GF-D8 (cell line): ENCODE data around the gene SPEM1.

ENCODE experiments used
- DNase-seq: peaks from one replicate; lab custom pipeline; 2025; lab: John Stamatoyannopoulos, UW

SPEM1 gene

DNA sequence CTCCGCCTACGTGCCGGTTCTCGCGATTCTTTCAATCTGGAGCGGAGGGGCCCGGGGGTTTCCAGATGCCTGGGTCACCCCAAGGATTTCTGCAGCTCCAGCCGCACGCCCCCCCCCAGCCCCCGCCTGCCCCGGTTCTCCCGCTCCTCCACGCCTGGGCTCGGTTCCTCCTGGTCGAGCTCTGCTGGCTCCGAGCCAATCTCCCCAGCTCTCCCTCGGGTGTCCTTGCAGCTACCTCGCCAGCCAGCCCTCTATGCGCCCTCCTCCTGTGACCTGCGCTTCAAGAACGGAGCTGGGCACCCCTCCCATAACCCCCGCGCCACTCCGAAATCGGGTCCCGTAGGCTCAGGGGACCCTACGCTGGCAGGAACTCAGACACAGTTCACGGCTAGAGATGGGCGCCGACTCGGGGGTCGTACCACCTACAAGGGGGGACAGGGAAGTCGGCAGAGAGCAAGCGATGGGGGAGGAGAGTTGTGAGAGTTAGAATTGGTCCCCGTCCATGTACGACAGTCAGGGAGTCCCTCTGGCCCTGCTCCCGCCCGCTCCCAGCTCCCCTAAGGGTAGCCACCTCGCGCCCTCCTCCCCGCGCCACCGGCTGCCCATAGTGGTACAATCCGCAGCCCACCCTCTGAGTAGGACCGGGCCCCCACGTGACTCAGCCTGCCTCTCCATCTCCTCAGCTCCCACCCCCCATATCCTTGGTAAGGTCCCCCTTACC lies 20.1 kb downstream of the SPEM1 start:
- no peak for DNase-seq

DNA sequence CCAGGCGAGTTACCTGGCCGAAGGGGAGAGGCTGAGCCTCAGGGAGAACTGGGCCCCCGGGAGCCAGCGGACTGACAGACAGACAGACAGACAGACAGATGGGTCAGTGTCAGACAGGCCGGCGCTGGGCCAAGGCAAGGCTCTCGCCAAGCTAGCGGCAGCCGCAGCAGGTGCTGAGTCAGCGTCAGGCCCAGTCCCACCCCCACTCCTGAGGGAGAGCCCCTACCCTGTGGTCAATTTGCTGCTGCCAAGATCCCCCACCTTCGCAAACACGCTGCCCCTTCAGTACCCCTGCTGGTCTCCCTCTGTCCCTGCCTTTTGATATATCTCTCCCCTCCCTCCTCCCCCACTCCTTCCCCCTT lies 20.7 kb downstream of the SPEM1 start:
- DNase-seq = no peak

- DNase-seq = no peak
These were observed 21.1 kb downstream of the SPEM1 start for GRCh38 chr17:7441266-7441665.

DNA sequence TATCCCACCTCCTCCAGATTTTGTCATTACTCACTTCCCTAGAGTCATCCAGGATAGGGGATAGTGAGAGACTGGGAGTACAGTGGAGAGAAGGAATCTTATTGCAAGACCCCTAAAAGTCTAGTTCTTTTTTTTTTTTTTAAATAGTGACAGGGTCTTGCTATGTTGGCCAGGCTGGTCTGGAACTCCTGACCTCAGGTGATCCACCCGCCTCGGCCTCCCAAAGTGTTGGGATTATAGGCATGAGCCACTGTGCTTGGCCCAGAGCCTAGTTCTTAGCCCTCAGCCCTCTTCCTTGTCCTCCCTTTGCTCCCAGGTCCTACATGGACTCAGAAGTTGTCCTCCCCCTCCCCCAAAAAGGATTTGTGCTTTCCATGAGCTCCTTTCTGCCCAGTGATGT lies 22.0 kb downstream of the SPEM1 start:
- no peak for DNase-seq

- no peak for DNase-seq
These were observed 23.7 kb downstream of the SPEM1 start for GRCh38 chr17:7443499-7444485.

- DNase-seq = no peak
These were observed 24.8 kb downstream of the SPEM1 start, which contains the start of gene CHRNB1 for GRCh38 chr17:7444682-7445618. Gene CHRNB1 (plus strand): TSS chr17:7445061. CDS start chr17:7445128, 67 bp downstream.

GRCh38 chr17:7445619-7445968 lies 25.5 kb downstream of the SPEM1 start:
- no peak for DNase-seq

GRCh38 chr17:7448461-7448860 lies 28.3 kb downstream of the SPEM1 start:
- no peak for DNase-seq

- DNase-seq = no peak
These were observed 39.9 kb downstream of the SPEM1 start for GRCh38 chr17:7459961-7460545.

DNA sequence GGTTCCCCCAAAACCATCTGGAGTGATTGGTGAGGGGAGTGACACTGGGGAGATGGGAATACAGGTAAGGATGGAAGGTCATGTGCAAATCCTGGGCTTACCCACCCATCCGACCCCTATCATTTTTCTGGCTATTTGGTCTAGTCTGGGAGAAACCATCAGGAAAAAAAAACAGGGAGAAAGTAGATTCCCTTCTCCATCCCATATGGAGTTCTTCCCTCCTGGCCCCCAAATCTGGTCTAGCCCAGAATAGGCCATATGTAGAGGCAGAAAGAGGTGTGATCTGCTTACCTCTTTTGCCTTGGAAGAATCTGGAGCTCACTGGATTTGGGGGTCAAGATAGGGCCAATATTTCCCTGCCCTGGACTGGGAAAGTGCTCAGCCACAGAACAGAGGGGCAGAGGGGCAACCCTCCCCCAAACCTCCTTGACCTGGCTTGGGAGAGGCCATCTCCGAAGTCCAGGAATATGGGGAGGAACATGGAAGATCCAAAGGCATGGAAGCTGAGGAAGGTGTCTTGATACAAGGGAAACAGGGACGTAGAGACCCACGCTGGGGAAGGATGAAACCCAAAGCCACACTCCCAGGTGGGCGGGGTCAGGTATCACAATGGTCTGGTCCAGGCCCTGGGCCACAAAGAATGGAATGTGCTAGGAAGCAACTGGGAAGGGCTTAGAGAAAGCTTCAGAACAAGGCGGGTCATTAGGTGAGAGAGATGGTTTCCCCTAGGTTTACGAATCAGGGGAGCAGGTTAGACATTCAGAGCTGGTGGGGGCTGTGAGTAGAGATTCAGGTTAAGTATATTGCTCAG lies 40.9 kb downstream of the SPEM1 start:
- no peak for DNase-seq

GRCh38 chr17:7462474-7463371 lies 42.6 kb downstream of the SPEM1 start:
- DNase-seq = no peak

GRCh38 chr17:7463372-7463846 lies 43.3 kb downstream of the SPEM1 start:
- no peak for DNase-seq

- no peak for DNase-seq
These were observed 44.0 kb downstream of the SPEM1 start for GRCh38 chr17:7464081-7464480.

- DNase-seq = no peak
These were observed 45.6 kb downstream of the SPEM1 start for GRCh38 chr17:7465597-7466275.

DNA sequence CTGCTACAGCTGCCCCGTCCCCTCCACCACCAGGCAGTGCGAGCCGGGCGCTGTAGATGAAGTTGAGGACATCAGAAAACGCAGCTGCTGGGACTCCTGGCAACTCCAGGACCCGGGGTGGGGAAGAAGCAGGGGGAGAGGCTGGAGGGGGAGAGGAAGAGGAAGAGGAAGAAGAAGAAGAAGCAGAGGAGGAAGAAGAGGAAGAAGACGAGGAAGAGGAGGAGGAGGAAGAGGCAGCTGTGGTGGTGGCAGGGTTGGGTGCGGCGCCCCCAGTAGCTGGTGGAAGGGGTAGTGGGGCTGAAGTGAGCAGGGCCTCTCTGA lies 46.2 kb downstream of the SPEM1 start:
- no peak for DNase-seq

- DNase-seq = no peak
These were observed 46.7 kb downstream of the SPEM1 start for GRCh38 chr17:7466639-7467341.

DNA sequence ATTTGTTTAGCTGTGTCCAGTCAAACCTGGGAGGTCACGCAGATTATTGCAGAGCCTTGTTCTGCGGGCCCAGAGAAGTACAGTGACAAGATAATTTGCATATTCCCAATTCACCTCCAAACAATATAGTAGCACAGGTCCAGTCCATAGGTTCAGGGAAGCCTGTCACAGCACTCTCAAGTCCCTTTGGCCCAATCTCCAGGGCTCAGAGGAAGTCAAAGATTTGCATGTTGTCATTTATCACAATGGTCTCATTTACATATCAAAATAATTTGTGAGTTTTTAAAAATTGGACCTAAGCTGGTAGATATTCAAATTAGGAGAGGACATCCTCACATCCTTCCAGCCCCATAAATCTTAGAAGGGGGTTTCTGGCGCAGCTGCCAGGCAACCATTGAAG lies 47.4 kb downstream of the SPEM1 start:
- DNase-seq = no peak

DNA sequence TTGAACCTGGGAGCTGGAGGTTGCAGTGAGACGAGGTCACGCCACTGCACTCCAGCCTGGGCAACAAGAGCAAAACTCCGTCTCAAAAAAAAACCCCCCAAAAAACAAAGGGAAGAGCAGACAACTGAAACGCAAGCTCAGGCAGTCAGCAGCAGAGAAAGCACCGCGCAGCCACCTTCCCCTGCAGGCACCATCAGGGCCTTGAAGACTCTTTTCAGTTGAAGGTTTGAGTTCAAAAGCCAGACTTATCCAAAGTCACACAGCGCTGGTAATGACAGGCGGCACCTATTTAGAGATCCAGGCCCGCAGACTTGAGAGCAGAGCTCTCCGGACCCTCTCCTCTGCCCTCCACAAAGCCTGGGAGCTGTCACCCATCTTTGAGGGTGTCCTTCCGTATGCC lies 48.2 kb downstream of the SPEM1 start:
- no peak for DNase-seq
